Right forelimb (tissue), 1 donor: Measurements from ENCODE around the gene LRMDA.

Experiments
- DNase-seq: peaks from one replicate; pipeline ENCODE4 v3.0.0-alpha.2; 2018

LRMDA gene

GRCh38 chr10:76394707-76395042 lies 963.3 kb downstream of the LRMDA start:
- DNase-seq = no peak

- DNase-seq = no peak
Observed at GRCh38 chr10:76395251-76395650, 963.8 kb downstream of the LRMDA start.

GRCh38 chr10:76396134-76396533 lies 964.7 kb downstream of the LRMDA start:
- no peak for DNase-seq

- peak; percentile 49 for DNase-seq
Observed at GRCh38 chr10:76397181-76398042, 966.0 kb downstream of the LRMDA start.

- peak; percentile 45 for DNase-seq
Observed at GRCh38 chr10:76398043-76398710, 966.8 kb downstream of the LRMDA start.

- no peak for DNase-seq
Observed at GRCh38 chr10:76399226-76399625, 967.8 kb downstream of the LRMDA start.

GRCh38 chr10:76401006-76401405 lies 969.6 kb downstream of the LRMDA start:
- DNase-seq = no peak

GRCh38 chr10:76403912-76404311 lies 972.5 kb downstream of the LRMDA start:
- no peak for DNase-seq

- DNase-seq = no peak
Observed at GRCh38 chr10:76404531-76404930, 973.1 kb downstream of the LRMDA start.

- no peak for DNase-seq
Observed at GRCh38 chr10:76405922-76406321, 974.5 kb downstream of the LRMDA start.

GRCh38 chr10:76408646-76409045 lies 977.2 kb downstream of the LRMDA start:
- DNase-seq = no peak

GRCh38 chr10:76411729-76412435 lies 980.5 kb downstream of the LRMDA start:
- DNase-seq = no peak

- no peak for DNase-seq
Observed at GRCh38 chr10:76415554-76415953, 984.1 kb downstream of the LRMDA start.

GRCh38 chr10:76416642-76417041 lies 985.2 kb downstream of the LRMDA start:
- DNase-seq = no peak

GRCh38 chr10:76420725-76421124 lies 989.3 kb downstream of the LRMDA start:
- DNase-seq = no peak

GRCh38 chr10:76422769-76423168 lies 991.3 kb downstream of the LRMDA start:
- DNase-seq = no peak

GRCh38 chr10:76428551-76429367 lies 997.3 kb downstream of the LRMDA start:
- DNase-seq = no peak

GRCh38 chr10:76429368-76430060 lies 998.1 kb downstream of the LRMDA start:
- DNase-seq = no peak

- no peak for DNase-seq
Observed at GRCh38 chr10:76430061-76430645, 998.7 kb downstream of the LRMDA start.

GRCh38 chr10:76432016-76433012 lies 1000.9 kb downstream of the LRMDA start:
- DNase-seq = no peak
